GM21619 (cell line): ENCODE data around the gene RBM38.

ENCODE experiments used
- ATAC-seq: cut with Tn5 transposase; IDR thresholded peaks from one replicate; pipeline ENCODE4 v1.9.1; 2021; ENCODE audit not compliant: unreplicated experiment

Gene RBM38

GRCh38 chr20:57402206-57403125 lies 11.3 kb downstream of the RBM38 start:
- no peak for ATAC-seq

GRCh38 chr20:57403216-57403615 lies 12.0 kb downstream of the RBM38 start:
- no peak for ATAC-seq

- ATAC-seq, result no peak
Measured at GRCh38 chr20:57404006-57404405, 12.8 kb downstream of the RBM38 start.

GRCh38 chr20:57404419-57405072 lies 13.3 kb downstream of the RBM38 start:
- no peak for ATAC-seq

GRCh38 chr20:57405236-57406016 lies 14.2 kb downstream of the RBM38 start:
- no peak for ATAC-seq

GRCh38 chr20:57407541-57407956 lies 16.4 kb downstream of the RBM38 start:
- no peak for ATAC-seq

- ATAC-seq, result no peak
Measured at GRCh38 chr20:57408131-57408530, 16.9 kb downstream of the RBM38 start.

- ATAC-seq, result no peak
Measured at GRCh38 chr20:57408536-57409233, 17.5 kb downstream of the RBM38 start.

GRCh38 chr20:57409316-57409671 lies 18.1 kb downstream of the RBM38 start:
- no peak for ATAC-seq

GRCh38 chr20:57409672-57410397 lies 18.6 kb downstream of the RBM38 start:
- ATAC-seq, result no peak

GRCh38 chr20:57410398-57410920 lies 19.3 kb downstream of the RBM38 start:
- ATAC-seq, result no peak

GRCh38 chr20:57410924-57411323 lies 19.7 kb downstream of the RBM38 start:
- ATAC-seq, result no peak

GRCh38 chr20:57411406-57412283 lies 20.4 kb downstream of the RBM38 start:
- no peak for ATAC-seq

- ATAC-seq, result no peak
Measured at GRCh38 chr20:57412347-57413029, 21.3 kb downstream of the RBM38 start.

- no peak for ATAC-seq
Measured at GRCh38 chr20:57413986-57414385, 22.8 kb downstream of the RBM38 start.

GRCh38 chr20:57414867-57415592 lies 23.8 kb downstream of the RBM38 start:
- no peak for ATAC-seq

- no peak for ATAC-seq
Measured at GRCh38 chr20:57415771-57416170, 24.6 kb downstream of the RBM38 start.
